ENCODE data around the gene SYT9.
A peak's percentile ranks its signal among the peaks of the same experiment; 100 is the strongest.

SYT9 gene

DNA sequence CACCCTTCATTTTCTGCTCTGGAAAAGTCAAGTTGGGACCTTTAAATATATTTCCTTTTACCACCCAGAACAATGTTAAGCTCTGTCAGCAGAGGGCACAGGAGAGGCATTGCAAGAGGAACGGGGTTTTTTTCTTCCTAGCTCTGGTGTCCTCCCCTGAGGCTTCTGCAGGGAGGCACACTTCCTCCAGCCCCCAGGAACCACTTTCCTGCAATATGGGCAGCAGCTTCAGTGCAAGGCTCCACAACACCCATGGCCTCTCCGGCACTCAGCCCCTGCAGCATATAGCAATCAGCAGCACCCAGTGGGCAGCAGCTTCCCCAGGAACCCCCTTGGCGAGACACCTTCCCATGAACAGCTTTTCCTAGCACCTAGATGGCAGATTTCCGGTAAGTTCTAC lies 101.4 kb downstream of the SYT9 start:
- Histone ChIP-seq H3K4me3 (ENCODE audit: low read depth, low read length) (no peak overlapping the region), H3K14ac (ENCODE audit: low read length) (no peak overlapping the region), H3K79me2 (ENCODE audit: control insufficient read depth, insufficient read depth, low read length, poor library complexity) (no peaks in the 10 kb centered on the region), H3K27me3 (ENCODE audit: insufficient read depth, low read length) (no peaks in the 10 kb centered on the region), H3K9ac (ENCODE audit: low read length) (peak overlapping the region; percentile 2), H3K18ac (ENCODE audit: low read length) (no peak overlapping the region), H2AK5ac (ENCODE audit: low read length) (no peak overlapping the region), H2BK12ac (ENCODE audit: low read length) (no peak overlapping the region), H4K91ac (ENCODE audit: low read depth, low read length) (no peak overlapping the region), H4K8ac (ENCODE audit: low read depth, low read length) (no peak overlapping the region), H3K4ac (ENCODE audit: low read depth, low read length) (no peak overlapping the region), H3K79me1 (ENCODE audit: low read length) (no peaks in the 10 kb centered on the region), H3K9me3 (ENCODE audit: insufficient read depth, low read depth, low read length) (no peaks in the 10 kb centered on the region), H3K27ac (ENCODE audit: low read depth, low read length) (no peak overlapping the region), H3K4me2 (ENCODE audit: low read length) (no peak overlapping the region), H3K23ac (ENCODE audit: low read length) (no peak overlapping the region), H4K12ac (ENCODE audit: low read depth, low read length) (no peak overlapping the region), H3K4me1 (ENCODE audit: control insufficient read depth in 1 of 2, insufficient read depth in 2 of 2, low read length in 2 of 2) (peaks cover 0 to 4% of the 10 kb centered on the region in 2 experiments), H2AFZ (ENCODE audit: insufficient read depth, low read length, poor library complexity) (no peak overlapping the region), H2BK5ac (ENCODE audit: low read depth, low read length, poor library complexity) (no peak overlapping the region), H2BK120ac (ENCODE audit: insufficient read depth, low read length, poor library complexity) (no peak overlapping the region), H3K36me3 (ENCODE audit: control insufficient read depth in 1 of 2, insufficient read depth in 2 of 2, low read length in 2 of 2) (no peaks in the 10 kb centered on the region)
- DNase-seq, result peak; percentile 16 to 60
- no CpG with 5 or more reads among the region's 4 CpGs for WGBS (ENCODE audit: extremely low coverage, insufficient coverage, insufficient read length)

DNA sequence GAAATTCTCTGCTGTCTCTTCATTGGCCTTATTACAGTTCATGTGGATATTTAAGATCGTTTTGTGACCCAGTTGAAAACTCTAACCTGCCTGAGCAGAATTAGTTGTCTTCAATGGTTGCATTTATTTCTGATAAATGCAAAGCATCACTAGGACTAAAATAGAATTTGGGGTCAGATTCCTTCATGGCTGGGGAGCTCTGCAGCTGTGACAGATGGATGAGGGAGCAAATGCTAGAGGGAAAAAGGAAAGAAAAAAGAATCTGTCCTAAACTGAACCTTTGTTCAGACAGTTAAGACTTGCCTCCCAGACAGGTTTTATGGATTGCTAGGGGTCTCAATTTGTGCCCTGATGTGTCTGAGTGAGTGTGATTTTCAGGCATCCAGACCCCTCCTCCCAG lies 113.0 kb downstream of the SYT9 start:
- H2AFZ ChIP-seq (ENCODE audit: insufficient read depth, low read length, poor library complexity), result no peak overlapping the region
- no peak overlapping the region for H3K4ac ChIP-seq (ENCODE audit: low read depth, low read length)
- no peak overlapping the region for H4K8ac ChIP-seq (ENCODE audit: low read depth, low read length)
- no peaks in the 10 kb centered on the region for H3K27me3 ChIP-seq (ENCODE audit: insufficient read depth, low read length)
- H3K9me3 ChIP-seq (ENCODE audit: insufficient read depth, low read depth, low read length), result no peaks in the 10 kb centered on the region
- no peaks in the 10 kb centered on the region for H3K36me3 ChIP-seq (ENCODE audit: control insufficient read depth in 1 of 2, insufficient read depth in 2 of 2, low read length in 2 of 2)
- H2BK5ac ChIP-seq (ENCODE audit: low read depth, low read length, poor library complexity), result no peak overlapping the region
- no peak for DNase-seq
- H3K4me2 ChIP-seq (ENCODE audit: low read length), result no peak overlapping the region
- H3K4me3 ChIP-seq (ENCODE audit: low read depth, low read length), result no peak overlapping the region
- H3K27ac ChIP-seq (ENCODE audit: low read depth, low read length), result no peak overlapping the region
- no peaks in the 10 kb centered on the region for H3K4me1 ChIP-seq (ENCODE audit: control insufficient read depth in 1 of 2, insufficient read depth in 2 of 2, low read length in 2 of 2)
- H2BK12ac ChIP-seq (ENCODE audit: low read length), result no peak overlapping the region
- no peak overlapping the region for H2BK120ac ChIP-seq (ENCODE audit: insufficient read depth, low read length, poor library complexity)
- no peak overlapping the region for H3K23ac ChIP-seq (ENCODE audit: low read length)
- no peaks in the 10 kb centered on the region for H3K79me2 ChIP-seq (ENCODE audit: control insufficient read depth, insufficient read depth, low read length, poor library complexity)
- H3K18ac ChIP-seq (ENCODE audit: low read length), result no peak overlapping the region
- no peak overlapping the region for H4K12ac ChIP-seq (ENCODE audit: low read depth, low read length)
- no peaks in the 10 kb centered on the region for H3K79me1 ChIP-seq (ENCODE audit: low read length)
- no peak overlapping the region for H2AK5ac ChIP-seq (ENCODE audit: low read length)
- no peak overlapping the region for H4K91ac ChIP-seq (ENCODE audit: low read depth, low read length)
- no CpG with 5 or more reads among the region's 1 CpG for WGBS (ENCODE audit: extremely low coverage, insufficient coverage, insufficient read length)
- no peak overlapping the region for H3K9ac ChIP-seq (ENCODE audit: low read length)
- no peak overlapping the region for H3K14ac ChIP-seq (ENCODE audit: low read length)

DNA sequence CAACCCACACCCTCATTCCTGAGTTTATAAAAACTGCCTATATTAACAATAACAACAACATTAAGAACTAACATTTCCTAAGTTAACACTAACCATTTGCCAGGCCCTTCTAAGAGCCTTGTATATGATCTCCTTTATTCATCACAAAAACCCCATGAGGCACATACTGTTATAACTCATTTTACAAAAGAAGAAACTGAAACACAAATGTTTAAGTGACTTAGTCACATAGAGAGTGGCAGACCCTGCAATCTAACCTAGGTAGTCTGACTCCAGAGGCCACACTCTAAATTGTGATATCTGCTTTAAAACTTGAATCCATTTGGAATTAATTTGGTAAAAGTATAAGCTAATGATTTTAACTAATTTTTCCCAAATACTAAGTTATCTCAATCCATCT lies 116.1 kb downstream of the SYT9 start:
- no peak overlapping the region for H4K12ac ChIP-seq (ENCODE audit: low read depth, low read length)
- no peaks in the 10 kb centered on the region for H3K79me1 ChIP-seq (ENCODE audit: low read length)
- no peaks in the 10 kb centered on the region for H3K27me3 ChIP-seq (ENCODE audit: insufficient read depth, low read length)
- H2BK5ac ChIP-seq (ENCODE audit: low read depth, low read length, poor library complexity), result no peak overlapping the region
- no peak overlapping the region for H3K27ac ChIP-seq (ENCODE audit: low read depth, low read length)
- H3K4me3 ChIP-seq (ENCODE audit: low read depth, low read length), result no peak overlapping the region
- H4K91ac ChIP-seq (ENCODE audit: low read depth, low read length), result no peak overlapping the region
- no peak overlapping the region for H3K18ac ChIP-seq (ENCODE audit: low read length)
- H3K23ac ChIP-seq (ENCODE audit: low read length), result no peak overlapping the region
- no peak for DNase-seq
- H3K14ac ChIP-seq (ENCODE audit: low read length), result no peak overlapping the region
- H3K36me3 ChIP-seq (ENCODE audit: control insufficient read depth in 1 of 2, insufficient read depth in 2 of 2, low read length in 2 of 2), result no peaks in the 10 kb centered on the region
- H3K4me1 ChIP-seq (ENCODE audit: control insufficient read depth in 1 of 2, insufficient read depth in 2 of 2, low read length in 2 of 2), result no peaks in the 10 kb centered on the region
- H3K4me2 ChIP-seq (ENCODE audit: low read length), result no peak overlapping the region
- H2BK12ac ChIP-seq (ENCODE audit: low read length), result no peak overlapping the region
- no peak overlapping the region for H2AFZ ChIP-seq (ENCODE audit: insufficient read depth, low read length, poor library complexity)
- H2BK120ac ChIP-seq (ENCODE audit: insufficient read depth, low read length, poor library complexity), result no peak overlapping the region
- H3K9ac ChIP-seq (ENCODE audit: low read length), result no peak overlapping the region
- H3K9me3 ChIP-seq (ENCODE audit: insufficient read depth, low read depth, low read length), result peaks cover 1% of the 10 kb centered on the region
- H4K8ac ChIP-seq (ENCODE audit: low read depth, low read length), result no peak overlapping the region
- H3K4ac ChIP-seq (ENCODE audit: low read depth, low read length), result no peak overlapping the region
- no peak overlapping the region for H2AK5ac ChIP-seq (ENCODE audit: low read length)
- no peaks in the 10 kb centered on the region for H3K79me2 ChIP-seq (ENCODE audit: control insufficient read depth, insufficient read depth, low read length, poor library complexity)

DNA sequence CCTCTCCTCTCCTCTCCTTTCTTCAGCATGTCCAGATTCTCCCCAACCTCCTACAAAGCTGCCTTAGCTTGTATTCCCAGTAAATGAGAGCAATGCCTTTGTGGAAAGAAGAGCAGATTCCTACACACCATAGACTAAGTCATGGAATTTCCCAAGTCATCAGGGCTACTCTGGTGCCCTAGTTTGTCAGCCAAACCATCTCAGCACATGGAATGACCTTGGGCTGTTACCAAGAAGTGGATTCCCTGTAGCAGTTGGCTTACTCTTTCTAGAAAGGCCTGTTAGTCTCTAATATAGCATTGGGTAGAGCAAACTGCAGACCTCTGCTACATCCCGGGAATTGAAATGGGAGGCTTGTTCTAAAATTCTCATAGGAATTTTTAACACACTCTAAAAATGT lies 124.7 kb downstream of the SYT9 start:
- H3K9ac ChIP-seq (ENCODE audit: low read length), result no peak overlapping the region
- H4K8ac ChIP-seq (ENCODE audit: low read depth, low read length), result no peak overlapping the region
- no peaks in the 10 kb centered on the region for H3K79me1 ChIP-seq (ENCODE audit: low read length)
- no peak overlapping the region for H2AFZ ChIP-seq (ENCODE audit: insufficient read depth, low read length, poor library complexity)
- no peak overlapping the region for H3K4me3 ChIP-seq (ENCODE audit: low read depth, low read length)
- H3K79me2 ChIP-seq (ENCODE audit: control insufficient read depth, insufficient read depth, low read length, poor library complexity), result no peaks in the 10 kb centered on the region
- H3K27ac ChIP-seq (ENCODE audit: low read depth, low read length), result no peak overlapping the region
- H3K18ac ChIP-seq (ENCODE audit: low read length), result no peak overlapping the region
- H3K4ac ChIP-seq (ENCODE audit: low read depth, low read length), result no peak overlapping the region
- no peak overlapping the region for H4K12ac ChIP-seq (ENCODE audit: low read depth, low read length)
- no peak overlapping the region for H2BK120ac ChIP-seq (ENCODE audit: insufficient read depth, low read length, poor library complexity)
- no peak overlapping the region for H2AK5ac ChIP-seq (ENCODE audit: low read length)
- WGBS (ENCODE audit: extremely low coverage, insufficient coverage, insufficient read length), result no CpG with 5 or more reads among the region's 1 CpG
- H4K91ac ChIP-seq (ENCODE audit: low read depth, low read length), result no peak overlapping the region
- H3K27me3 ChIP-seq (ENCODE audit: insufficient read depth, low read length), result no peaks in the 10 kb centered on the region
- no peak overlapping the region for H2BK5ac ChIP-seq (ENCODE audit: low read depth, low read length, poor library complexity)
- no peak overlapping the region for H3K14ac ChIP-seq (ENCODE audit: low read length)
- no peak for DNase-seq
- H3K4me1 ChIP-seq (ENCODE audit: control insufficient read depth in 1 of 2, insufficient read depth in 2 of 2, low read length in 2 of 2), result no peaks in the 10 kb centered on the region
- H3K36me3 ChIP-seq (ENCODE audit: control insufficient read depth in 1 of 2, insufficient read depth in 2 of 2, low read length in 2 of 2), result no peaks in the 10 kb centered on the region
- no peak overlapping the region for H3K4me2 ChIP-seq (ENCODE audit: low read length)
- peaks cover 1% of the 10 kb centered on the region for H3K9me3 ChIP-seq (ENCODE audit: insufficient read depth, low read depth, low read length)
- H2BK12ac ChIP-seq (ENCODE audit: low read length), result no peak overlapping the region
- no peak overlapping the region for H3K23ac ChIP-seq (ENCODE audit: low read length)
